ENCODE data around the gene ALPG. TPM values are rescaled to one million over a fixed set of nuclear protein-coding genes. Genes with fewer than 3 reads are reported as not detected.

The ALPG gene
- total and polyA plus RNA-seq, 2 of the 13 experiments (the other 11 are each of a cell fraction or from before 2014, with no cell fraction given), result not detected

- no peak overlapping the region for H2AFZ ChIP-seq (ENCODE audit: low read length)
- H3K4me2 ChIP-seq (ENCODE audit: low read depth, low read length), result peak overlapping the region; percentile 34; the same call in 1 of the 2 replicates
- no peaks in the 10 kb centered on the region for H3K36me3 ChIP-seq (replicated peaks in 1 of 2; ENCODE audit: control insufficient read depth in 1 of 2, insufficient read depth in 2 of 2, low read length in 2 of 2)
- H3K4me3 ChIP-seq (replicated peaks in 1 of 3; ENCODE audit: insufficient read depth in 1 of 3, low read depth in 2 of 3, low read length in 3 of 3), result peak overlapping the region in 1 of 3 experiments; percentile 22; a peak in 1 of 6 replicates
- WGBS (ENCODE audit: low lambda C conversion rate), result 40% methylated on average over 11 of the region's 13 CpGs
- H3K4me1 ChIP-seq (ENCODE audit: insufficient read depth, low read length), result peaks cover 48% of the 10 kb centered on the region
- peaks cover 0 to 26% of the 10 kb centered on the region in 2 experiments; a peak in 3 of 5 replicates for H3K27me3 ChIP-seq (ENCODE audit: control insufficient read depth in 1 of 2, insufficient read depth in 2 of 2, low read length in 2 of 2)
- no peaks in the 10 kb centered on the region; the same call in 1 of the 2 replicates for H4K20me1 ChIP-seq (ENCODE audit: insufficient read depth, low read length)
- H3K79me2 ChIP-seq (ENCODE audit: insufficient read depth, low read length), result no peaks in the 10 kb centered on the region
- no TSS peak for BruUV-seq (replicated peaks)
- ATAC-seq (peak; percentile 58), FAIRE-seq (no peak), DNase-seq (ENCODE audit: low spot score) (peak; percentile 24)
- intact Hi-C loops (cut with micrococcal nuclease; ENCODE audit: unreplicated experiment) (no loop called here), in situ Hi-C loops (cut with HindIII; ENCODE audit: extremely low pct_ligation_motif_present, low pct_unique_long_range_greater_than_20kb) (no loop called here)
- no peak overlapping the region for H3K9ac ChIP-seq (ENCODE audit: insufficient read depth, low read depth, low read length)
- no peaks in the 10 kb centered on the region for H3K9me3 ChIP-seq (ENCODE audit: low read length)
- no peak overlapping the region for H3K27ac ChIP-seq (ENCODE audit: extremely low read length, insufficient read depth, low read length)
- CTCF ChIA-PET (ENCODE audit: low intra/inter-chr PET ratio, low total read pairs), result no interaction called here
- POLR2A ChIA-PET, result no interaction called here
- 0 out of 2 replicates have a peak, but pooled peaks have one; percentile 10 for TF ChIP-seq GABPB1 (CRISPR knock-in tag; IDR thresholded peaks at IDR 0.05)
- peak; percentile 46; the same call in 1 of the 2 replicates for TF ChIP-seq NFKB2 (CRISPR knock-in tag; IDR thresholded peaks at IDR 0.05; ENCODE audit: borderline replicate concordance)
- no peak for TF ChIP-seq ZNF709 (CRISPR knock-in tag; IDR thresholded peaks at IDR 0.05)
- TF ChIP-seq KDM5B (CRISPR knock-in tag; IDR thresholded peaks at IDR 0.05; ENCODE audit: borderline replicate concordance), result 0 out of 2 replicates have a peak, but pooled peaks have one; percentile 23
- TF ChIP-seq MIXL1 (CRISPR knock-in tag; IDR thresholded peaks at IDR 0.05), result no peak
- no peak for TF ChIP-seq ZNF143 (CRISPR knock-in tag; IDR thresholded peaks at IDR 0.05)
- TF ChIP-seq PATZ1 (CRISPR knock-in tag; IDR thresholded peaks at IDR 0.05), result 0 out of 2 replicates have a peak, but pooled peaks have one; percentile 32
- TF ChIP-seq ZNF788 (CRISPR knock-in tag; IDR thresholded peaks at IDR 0.05; ENCODE audit: borderline replicate concordance), result peak; percentile 27; the same call in 1 of the 2 replicates
- peak; percentile 33; the same call in 1 of the 2 replicates for TF ChIP-seq ZFP91 (CRISPR knock-in tag; IDR thresholded peaks at IDR 0.05; ENCODE audit: borderline replicate concordance)
- 0 out of 2 replicates have a peak, but pooled peaks have one; percentile 9 for TF ChIP-seq BHLHE40 (IDR thresholded peaks at IDR 0.05; ENCODE audit: low read length)
- 0 out of 2 replicates have a peak, but pooled peaks have one; percentile 13 for TF ChIP-seq FOXO1 (CRISPR knock-in tag; IDR thresholded peaks at IDR 0.05)
- TF ChIP-seq NFAT5 (CRISPR knock-in tag; IDR thresholded peaks at IDR 0.05), result no peak
- 0 out of 2 replicates have a peak, but pooled peaks have one; percentile 9 for TF ChIP-seq ZFY (CRISPR knock-in tag; IDR thresholded peaks at IDR 0.05)
Observed at GRCh38 chr2:232367591-232368233, 38.9 kb upstream of the ALPG start.

Measured in HepG2 (cell line).